Esophagus squamous epithelium (tissue), 5 donors: ENCODE results near the gene RDH12. TPM values are rescaled to one million over a fixed set of nuclear protein-coding genes. Genes with fewer than 3 reads are reported as not detected.

ENCODE experiments used
- DNase-seq: peaks from one replicate; lab custom pipeline; 2025; lab: John Stamatoyannopoulos, UW
- H3K27ac ChIP-seq, 4 donors: fragments of 200-600 bp; sonication (generic); one replicate each; pipeline ENCODE4 v1.5.1; 2016 to 2019; ENCODE audit warnings: mild to moderate bottlenecking in 1 of 4
- H3K27me3 ChIP-seq, 4 donors: fragments of 200-600 bp; sonication (generic); 1 replicate in 3 of 4; 2 replicates in 1 of 4; pipeline versions ENCODE4 v1.5.1 to v1.6.0; 2017 to 2021; ENCODE audit warnings: antibody characterized with exemption in 1 of 4
- H3K36me3 ChIP-seq, 3 donors: fragments of 200-600 bp; sonication (generic); one replicate each; pipeline ENCODE4 v1.5.1; 2016 to 2019
- H3K4me1 ChIP-seq, 3 donors: fragments of 200-600 bp; sonication (generic); one replicate each; pipeline ENCODE4 v1.5.1; 2017 to 2019
- H3K4me3 ChIP-seq, 4 donors: fragments of 200-600 bp; sonication (generic); 1 replicate in 3 of 4; 2 replicates in 1 of 4; pipeline ENCODE4 v1.5.1; 2016 to 2019; ENCODE audit warnings: mild to moderate bottlenecking in 2 of 4, moderate library complexity in 1 of 4
- H3K9me3 ChIP-seq, 3 donors: fragments of 200-600 bp; sonication (generic); one replicate each; pipeline ENCODE4 v1.5.1; 2016 to 2019
- POLR2A ChIP-seq, 4 donors: fragments of 450-650 bp; IDR thresholded peaks; one replicate each; pipeline ENCODE4 v1.6.1; 2017; ENCODE audit warnings: antibody characterized with exemption in 4 of 4, mild to moderate bottlenecking in 4 of 4, moderate library complexity in 3 of 4
- WGBS, 2 donors: methylation state at CpG; one replicate each; pipeline ENCODE4 v1.1.5; 2018; 5-methylcytosine and 5-hydroxymethylcytosine counted together
- intact Hi-C: fragments of 100-400 bp; cut with DNase I; formaldehyde crosslinking; loops from one replicate; pipeline ENCODE4 v1.15.0; 2022
- total RNA-seq, 4 donors: library from RNA; depleted of rRNA; stranded (reverse); fragments of >200 nt; gene quantifications; one replicate each; pipeline ENCODE4 v1.1.0, GENCODE V29; 2016
- TF ChIP-seq, protein P1 (sequence below), 6 experiments: fragments of 450-650 bp in 4 of 6; fragments of 200-600 bp in 2 of 6; sonication (generic) in 2 of 6; IDR thresholded peaks; one replicate each; pipeline ENCODE4 v1.5.1; 2016 to 2019; ENCODE audit warnings: antibody characterized with exemption in 6 of 6, mild to moderate bottlenecking in 4 of 6, moderate library complexity in 4 of 6
- donor health status: DM: yes; HTN: yes; CAD: no.

Gene RDH12
- total RNA-seq, 4 donors from 2014 or later: 4.0 to 35.3 (median 29.4) TPM

DNA sequence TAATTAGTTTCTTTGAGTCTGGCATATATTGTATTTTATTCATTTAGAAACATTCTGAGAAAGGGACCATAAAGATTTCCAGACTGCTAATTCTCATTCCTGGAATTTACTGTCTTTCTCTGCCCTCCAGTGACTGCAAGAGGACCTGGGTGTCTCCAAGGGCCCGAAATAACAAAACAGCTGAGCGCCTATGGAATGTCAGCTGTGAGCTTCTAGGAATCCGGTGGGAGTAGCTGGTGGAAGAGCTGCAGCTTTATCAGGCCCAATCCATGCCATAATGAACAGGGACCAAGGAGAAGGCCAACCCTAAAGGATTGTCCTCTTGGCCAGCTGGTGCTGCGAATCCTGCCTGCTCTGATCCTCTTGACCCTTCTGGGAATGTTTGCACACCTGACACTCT lies 31.9 kb downstream of the RDH12 start:
- intact Hi-C loops: no loop called here
- H3K9me3 ChIP-seq: no peaks in the 10 kb centered on the region
- TF ChIP-seq, protein P1, sequence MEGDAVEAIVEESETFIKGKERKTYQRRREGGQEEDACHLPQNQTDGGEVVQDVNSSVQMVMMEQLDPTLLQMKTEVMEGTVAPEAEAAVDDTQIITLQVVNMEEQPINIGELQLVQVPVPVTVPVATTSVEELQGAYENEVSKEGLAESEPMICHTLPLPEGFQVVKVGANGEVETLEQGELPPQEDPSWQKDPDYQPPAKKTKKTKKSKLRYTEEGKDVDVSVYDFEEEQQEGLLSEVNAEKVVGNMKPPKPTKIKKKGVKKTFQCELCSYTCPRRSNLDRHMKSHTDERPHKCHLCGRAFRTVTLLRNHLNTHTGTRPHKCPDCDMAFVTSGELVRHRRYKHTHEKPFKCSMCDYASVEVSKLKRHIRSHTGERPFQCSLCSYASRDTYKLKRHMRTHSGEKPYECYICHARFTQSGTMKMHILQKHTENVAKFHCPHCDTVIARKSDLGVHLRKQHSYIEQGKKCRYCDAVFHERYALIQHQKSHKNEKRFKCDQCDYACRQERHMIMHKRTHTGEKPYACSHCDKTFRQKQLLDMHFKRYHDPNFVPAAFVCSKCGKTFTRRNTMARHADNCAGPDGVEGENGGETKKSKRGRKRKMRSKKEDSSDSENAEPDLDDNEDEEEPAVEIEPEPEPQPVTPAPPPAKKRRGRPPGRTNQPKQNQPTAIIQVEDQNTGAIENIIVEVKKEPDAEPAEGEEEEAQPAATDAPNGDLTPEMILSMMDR (IDR thresholded peaks at IDR 0.05): no peak
- no peak for TF ChIP-seq POLR2A (IDR thresholded peaks at IDR 0.05)
- DNase-seq: no peak
- WGBS, 2 donors: 83 to 90% methylated on average over 3 of the region's 4 CpGs
- H3K4me1 ChIP-seq: peaks cover 0 to 15% (median 4%) of the 10 kb centered on the region in 3 donors
- peaks cover 0 to 6% (median 0%) of the 10 kb centered on the region in 4 donors for H3K27me3 ChIP-seq
- H3K4me3 ChIP-seq: no peak overlapping the region
- H3K27ac ChIP-seq: no peak overlapping the region
- H3K36me3 ChIP-seq: no peaks in the 10 kb centered on the region

DNA sequence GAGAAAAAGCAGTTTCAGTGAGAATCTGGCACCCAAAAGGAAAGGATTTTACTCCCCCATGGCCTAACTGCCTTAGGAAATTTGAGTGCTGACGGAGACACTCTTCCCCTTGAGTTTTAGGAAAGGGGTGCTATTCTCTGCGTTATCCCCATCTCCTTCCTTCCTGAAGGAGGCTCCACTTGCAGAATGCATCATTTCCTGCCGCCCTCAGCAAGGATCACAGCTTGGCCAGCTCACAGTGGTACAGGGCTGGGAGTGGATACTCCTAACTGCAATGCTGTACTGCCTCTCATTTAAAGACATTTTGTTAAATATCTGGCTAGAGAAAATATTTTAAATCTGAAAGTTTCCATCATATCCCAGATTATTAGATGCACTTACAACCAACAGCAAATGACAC lies 33.0 kb downstream of the RDH12 start:
- Histone ChIP-seq H3K9me3 (no peaks in the 10 kb centered on the region), H3K4me3 (no peak overlapping the region), H3K27me3 (no peaks in the 10 kb centered on the region), H3K4me1 (peaks cover 0 to 5% (median 0%) of the 10 kb centered on the region in 3 donors), H3K36me3 (no peaks in the 10 kb centered on the region), H3K27ac (no peak overlapping the region)
- no peak for DNase-seq
- intact Hi-C loops: no loop called here
- no peak for TF ChIP-seq POLR2A (IDR thresholded peaks at IDR 0.05)
- TF ChIP-seq, protein P1 (IDR thresholded peaks at IDR 0.05): no peak
- 60 to 68% methylated on average over 2 to 3 of the region's 3 CpGs for WGBS, 2 donors

DNA sequence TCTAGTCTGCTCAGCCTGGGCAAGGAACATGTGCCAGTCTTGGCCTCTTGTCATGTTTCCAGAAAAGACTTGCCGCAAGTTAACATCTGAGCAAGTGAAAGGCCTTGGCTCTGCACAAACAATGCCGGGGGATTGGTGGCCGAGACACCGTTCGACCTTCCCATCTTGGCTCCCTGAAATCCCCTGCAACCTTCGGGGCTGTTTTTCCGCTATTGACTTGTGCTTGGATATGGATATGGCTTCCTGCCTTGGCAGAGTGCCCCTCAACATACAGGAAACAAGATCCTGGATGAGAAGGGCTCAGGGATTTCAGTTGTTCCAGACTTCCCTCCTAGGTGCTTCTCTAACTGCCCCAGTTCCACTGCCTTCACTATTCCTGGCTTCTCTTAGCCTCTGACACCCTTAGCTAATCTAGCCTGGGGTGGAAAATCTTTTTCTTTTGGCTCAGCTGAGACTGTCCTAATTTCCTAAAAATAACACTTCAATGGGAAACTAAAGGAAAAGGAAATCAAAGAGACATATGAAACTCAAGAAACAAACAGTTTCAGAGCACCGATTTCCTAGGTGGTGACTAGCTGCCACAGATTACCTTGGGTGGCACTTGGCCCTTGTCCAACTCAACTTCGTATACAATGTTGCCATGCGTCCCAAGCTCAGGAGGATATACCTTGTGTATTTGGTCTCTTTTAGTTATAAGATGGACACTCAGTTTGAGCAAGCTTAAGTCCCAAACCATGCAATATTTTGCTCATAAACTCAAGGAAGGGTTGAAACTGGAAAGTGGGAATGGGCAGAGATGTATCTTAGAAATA lies 33.9 kb downstream of the RDH12 start:
- H3K27me3 ChIP-seq: no peaks in the 10 kb centered on the region
- intact Hi-C loops: no loop called here
- no peaks in the 10 kb centered on the region for H3K36me3 ChIP-seq
- no peak overlapping the region for H3K27ac ChIP-seq
- 64 to 75% methylated on average over 9 to 10 of the region's 10 CpGs for WGBS, 2 donors
- no peak for DNase-seq
- no peaks in the 10 kb centered on the region for H3K4me1 ChIP-seq
- TF ChIP-seq, protein P1 (IDR thresholded peaks at IDR 0.05): no peak
- no peak for TF ChIP-seq POLR2A (IDR thresholded peaks at IDR 0.05)
- H3K9me3 ChIP-seq: no peaks in the 10 kb centered on the region
- H3K4me3 ChIP-seq: no peak overlapping the region

DNA sequence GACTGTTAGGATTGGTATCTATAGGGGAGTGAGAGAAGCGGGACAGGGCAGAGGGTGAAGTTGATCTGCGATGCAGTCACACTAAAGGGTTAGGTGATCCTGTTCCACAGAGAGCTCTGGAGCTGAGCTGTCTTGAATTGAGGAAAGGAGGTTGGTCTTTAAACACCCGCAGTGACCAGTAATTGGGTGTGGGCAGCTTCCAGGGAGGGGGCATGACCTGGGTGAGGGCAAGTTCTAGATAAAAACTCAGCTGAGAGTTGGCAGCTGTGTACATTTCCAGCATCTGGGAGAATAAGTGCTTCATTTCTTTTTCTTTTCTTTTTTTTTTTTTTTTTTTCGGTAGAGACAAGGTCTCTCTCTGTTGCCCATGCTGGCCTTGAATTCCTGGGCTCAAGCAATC lies 35.1 kb downstream of the RDH12 start:
- DNase-seq: no peak
- Histone ChIP-seq H3K36me3 (no peaks in the 10 kb centered on the region), H3K4me3 (no peak overlapping the region), H3K4me1 (no peaks in the 10 kb centered on the region), H3K27ac (no peak overlapping the region), H3K27me3 (no peaks in the 10 kb centered on the region), H3K9me3 (no peaks in the 10 kb centered on the region)
- TF ChIP-seq, protein P1 (IDR thresholded peaks at IDR 0.05): no peak
- no peak for TF ChIP-seq POLR2A (IDR thresholded peaks at IDR 0.05)
- intact Hi-C loops: no loop called here
- WGBS, 2 donors: 76 to 85% methylated on average over 4 of the region's 4 CpGs

DNA sequence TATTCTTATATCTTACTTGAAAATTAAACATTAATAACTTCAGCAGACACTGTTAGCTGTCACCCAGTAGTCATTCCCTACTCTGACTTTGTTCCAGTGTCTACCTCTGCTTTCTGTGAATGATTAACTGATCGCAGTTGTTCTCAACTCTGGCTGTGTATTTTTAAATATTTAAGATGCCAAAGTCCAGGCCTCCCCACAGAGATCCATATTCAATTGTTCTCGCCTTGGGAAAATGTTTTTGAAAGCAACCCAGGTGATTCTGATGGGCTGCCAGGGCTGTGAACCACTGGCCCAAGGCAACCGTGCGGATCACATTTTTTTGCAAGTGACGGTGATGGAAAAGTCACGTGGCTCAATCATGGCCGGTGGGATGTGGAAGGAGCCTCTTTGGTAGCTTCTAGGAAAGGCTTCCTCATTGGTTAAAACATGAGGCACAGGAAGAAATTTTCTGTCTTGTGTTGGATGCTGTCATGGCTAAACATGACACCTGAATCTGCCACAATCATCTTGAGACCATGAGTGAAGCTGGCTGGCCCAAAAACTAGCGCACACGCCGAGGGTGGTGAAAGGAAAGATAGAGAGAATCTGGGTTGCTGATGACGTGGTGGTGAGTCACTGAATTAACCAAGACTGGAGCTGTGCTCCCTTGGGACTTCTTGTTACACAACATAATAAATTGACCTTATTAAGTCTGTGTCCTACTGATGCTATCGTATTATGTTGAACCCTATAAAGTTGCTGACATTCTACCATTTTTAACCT lies 37.2 kb downstream of the RDH12 start:
- TF ChIP-seq, protein P1 (IDR thresholded peaks at IDR 0.05): no peak
- TF ChIP-seq POLR2A (IDR thresholded peaks at IDR 0.05): no peak
- Histone ChIP-seq H3K4me1 (no peaks in the 10 kb centered on the region), H3K27ac (peak overlapping the region in 1 of 4 donors; percentile 2), H3K27me3 (no peaks in the 10 kb centered on the region), H3K9me3 (no peaks in the 10 kb centered on the region), H3K36me3 (no peaks in the 10 kb centered on the region), H3K4me3 (no peak overlapping the region)
- DNase-seq: no peak
- intact Hi-C loops: no loop called here
- WGBS, 2 donors: 43 to 53% methylated on average over 11 to 12 of the region's 12 CpGs
